22Rv1 (cell line): Measurements from ENCODE around the gene KIAA0825.

ENCODE experiments used
- CTCF ChIP-seq: fragments of 450-650 bp; IDR thresholded peaks from 2 replicates; pipeline ENCODE4 v1.5.1; 2017; ENCODE audit warnings: mild to moderate bottlenecking
- ZFX ChIP-seq: fragments of 450-650 bp; IDR thresholded peaks from 2 replicates; pipeline ENCODE4 v1.6.1; 2017; ENCODE audit warnings: antibody characterized with exemption, borderline replicate concordance

- TF ChIP-seq CTCF = no peak
- TF ChIP-seq ZFX = no peak
Observed at GRCh38 chr5:94571415-94571814, 47.0 kb downstream of the KIAA0825 start.
